Measurements from ENCODE around the gene CCL4L2.
"Not testable (repeated sequence)": the region's sequence is repeated elsewhere in the genome, so short reads cannot be mapped to it uniquely, and the experiment has no call there.

Gene CCL4L2

GRCh38 chr17:36210439-36211211, at the start of gene CCL4L2:
TSS of gene CCL4L2 (plus strand) at chr17:36211063.
- H3K4me3 ChIP-seq (ENCODE audit: low read depth, low read length) = not testable (repeated sequence)

GRCh38 chr17:36168836-36169235, 42.0 kb upstream of the CCL4L2 start:
- not testable (repeated sequence) for H3K4me3 ChIP-seq (ENCODE audit: low read depth, low read length)

- H3K4me3 ChIP-seq (ENCODE audit: low read depth, low read length) = not testable (repeated sequence)
Observed at GRCh38 chr17:36176536-36176935, 34.3 kb upstream of the CCL4L2 start, which contains the start of gene TBC1D3B. TSS of gene TBC1D3B (minus strand) at chr17:36176636. CDS start at chr17:36175050, 1,586 bp downstream.

GRCh38 chr17:36181446-36182175, 29.3 kb upstream of the CCL4L2 start:
- not testable (repeated sequence) for H3K4me3 ChIP-seq (ENCODE audit: low read depth, low read length)

GRCh38 chr17:36182176-36183000, 28.5 kb upstream of the CCL4L2 start:
- TF ChIP-seq CTCF (IDR thresholded peaks at IDR 0.05; ENCODE audit: low read depth, low read length) = no peak
- H3K4me3 ChIP-seq (ENCODE audit: low read depth, low read length) = peak overlapping the region; percentile 35

- H3K4me3 ChIP-seq (ENCODE audit: low read depth, low read length) = peak overlapping the region; percentile 35
- no peak for TF ChIP-seq CTCF (IDR thresholded peaks at IDR 0.05; ENCODE audit: low read depth, low read length)
Observed at GRCh38 chr17:36183001-36183971, 27.6 kb upstream of the CCL4L2 start.

GRCh38 chr17:36184023-36184765, 26.7 kb upstream of the CCL4L2 start:
- H3K4me3 ChIP-seq (ENCODE audit: low read depth, low read length) = no peak overlapping the region
- TF ChIP-seq CTCF (IDR thresholded peaks at IDR 0.05; ENCODE audit: low read depth, low read length) = no peak

GRCh38 chr17:36185416-36185815, 25.4 kb upstream of the CCL4L2 start:
- TF ChIP-seq CTCF (IDR thresholded peaks at IDR 0.05; ENCODE audit: low read depth, low read length) = no peak
- H3K4me3 ChIP-seq (ENCODE audit: low read depth, low read length) = no peak overlapping the region

- not testable (repeated sequence) for H3K4me3 ChIP-seq (ENCODE audit: low read depth, low read length)
Observed at GRCh38 chr17:36186810-36187763, 23.8 kb upstream of the CCL4L2 start.

- H3K4me3 ChIP-seq (ENCODE audit: low read depth, low read length) = not testable (repeated sequence)
Observed at GRCh38 chr17:36187943-36188665, 22.8 kb upstream of the CCL4L2 start.
